Activated B cell treated with CpG ODN at 0.5 μM for 24 hours (primary cell): ENCODE results near the gene VPREB3. TPM values are rescaled to one million over a fixed set of nuclear protein-coding genes. Genes with fewer than 3 reads are reported as not detected.

Source experiments
- ATAC-seq: fragments of 200-7000 bp; cut with Tn5 transposase; one replicate; pipeline ENCODE4 v1.10.0; 2021; ENCODE audit warnings: low read depth, mild to moderate bottlenecking, moderate library complexity
- CTCF ChIA-PET: fragments of 350-600 bp; sonication (Branson Sonifier 250); formaldehyde crosslinking; loops from one replicate; lab custom pipeline; 2021; ENCODE audit warnings: antibody characterized with exemption; lab: Charles Lee
- POLR2A ChIA-PET: fragments of 350-600 bp; sonication (Branson Sonifier 250); formaldehyde crosslinking; loops from one replicate; lab custom pipeline; 2021; ENCODE audit warnings: antibody characterized with exemption; lab: Charles Lee
- DNase-seq: peaks from one replicate; pipeline ENCODE4 v3.0.0; 2022
- H3K27ac Mint-ChIP-seq: one replicate; pipeline ENCODE4 v1.8.0; 2020; ENCODE audit warnings: mixed read lengths
- H3K27me3 Mint-ChIP-seq: one replicate; pipeline ENCODE4 v1.8.0; 2021; ENCODE audit warnings: mixed read lengths
- H3K36me3 Mint-ChIP-seq: one replicate; pipeline ENCODE4 v1.8.0; 2021; ENCODE audit warnings: low read depth, mixed read lengths
- H3K4me1 Mint-ChIP-seq: one replicate; pipeline ENCODE4 v1.8.0; 2021; ENCODE audit warnings: mixed read lengths
- H3K4me3 Mint-ChIP-seq: one replicate; pipeline ENCODE4 v1.8.0; 2020; ENCODE audit warnings: mild to moderate bottlenecking, mixed read lengths
- H3K9me3 Mint-ChIP-seq: one replicate; pipeline ENCODE4 v1.8.0; 2020; ENCODE audit warnings: mixed read lengths
- intact Hi-C: fragments of 100-400 bp; cut with micrococcal nuclease; formaldehyde crosslinking; loops from one replicate; pipeline ENCODE4 v1.15.1; 2024
- total RNA-seq: library from RNA; stranded (reverse); gene quantifications from 2 replicates; pipeline ENCODE4 v1.2.3, GENCODE V29; 2022
- TF ChIP-seq, protein P1 (sequence below): fragments of 200-600 bp; IDR thresholded peaks from one replicate; pipeline ENCODE4 v1.8.0; 2022; ENCODE audit warnings: antibody characterized with exemption, mild to moderate bottlenecking

Gene VPREB3
- total RNA-seq, 1 donor from 2014 or later: 15.9 TPM

DNA sequence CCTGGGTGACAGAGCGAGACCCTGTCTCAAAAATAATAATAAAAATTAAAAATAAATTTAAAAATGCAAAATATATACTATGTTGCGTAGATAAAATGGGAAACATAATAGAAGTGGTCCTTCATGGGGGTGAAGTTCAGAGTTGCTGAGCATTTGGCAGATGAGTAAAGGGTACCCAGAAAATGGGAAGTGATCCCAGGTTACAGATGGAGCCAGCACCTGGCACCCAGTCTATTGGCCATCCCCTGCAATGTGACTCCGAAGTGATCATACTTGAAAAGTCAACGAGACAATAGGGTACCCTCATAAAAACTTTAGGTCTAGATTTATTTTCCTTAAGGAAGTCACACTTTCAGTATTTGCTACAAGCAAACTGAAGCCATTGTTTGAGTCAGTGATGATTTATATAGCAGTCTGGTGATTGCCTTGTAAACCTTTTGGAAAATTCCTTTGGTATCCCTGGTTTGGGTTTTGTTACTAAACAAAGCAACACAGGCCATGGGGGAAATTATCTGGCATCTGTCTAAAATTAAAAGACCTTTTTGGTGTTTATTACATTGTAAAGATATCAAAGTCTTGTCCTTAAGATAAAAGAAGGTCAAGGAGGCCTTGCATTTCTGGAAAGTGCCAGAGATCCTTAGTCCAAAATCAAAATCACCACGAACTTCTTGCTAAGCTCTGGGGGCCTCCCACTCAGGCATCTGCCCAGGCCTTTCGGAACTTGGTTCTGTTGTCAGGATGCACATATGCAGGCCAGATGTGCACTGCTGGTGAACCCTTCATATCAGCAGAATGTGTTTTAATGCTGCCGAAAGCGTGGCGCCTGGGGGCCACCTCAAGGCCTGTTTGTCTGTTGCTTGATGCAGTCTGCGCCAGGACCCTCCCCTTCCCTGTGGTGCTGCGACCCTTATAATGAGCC lies 36.9 kb upstream of the VPREB3 start:
- intact Hi-C loops: no loop called here
- ChIA-PET POLR2A (no interaction called here), CTCF (no interaction called here)
- Mint-ChIP-seq H3K9me3 (no peaks in the 10 kb centered on the region), H3K4me3 (no peak overlapping the region), H3K27ac (no peak overlapping the region), H3K36me3 (peaks cover 60% of the 10 kb centered on the region), H3K4me1 (peaks cover 48% of the 10 kb centered on the region), H3K27me3 (no peaks in the 10 kb centered on the region)
- TF ChIP-seq, protein P1, sequence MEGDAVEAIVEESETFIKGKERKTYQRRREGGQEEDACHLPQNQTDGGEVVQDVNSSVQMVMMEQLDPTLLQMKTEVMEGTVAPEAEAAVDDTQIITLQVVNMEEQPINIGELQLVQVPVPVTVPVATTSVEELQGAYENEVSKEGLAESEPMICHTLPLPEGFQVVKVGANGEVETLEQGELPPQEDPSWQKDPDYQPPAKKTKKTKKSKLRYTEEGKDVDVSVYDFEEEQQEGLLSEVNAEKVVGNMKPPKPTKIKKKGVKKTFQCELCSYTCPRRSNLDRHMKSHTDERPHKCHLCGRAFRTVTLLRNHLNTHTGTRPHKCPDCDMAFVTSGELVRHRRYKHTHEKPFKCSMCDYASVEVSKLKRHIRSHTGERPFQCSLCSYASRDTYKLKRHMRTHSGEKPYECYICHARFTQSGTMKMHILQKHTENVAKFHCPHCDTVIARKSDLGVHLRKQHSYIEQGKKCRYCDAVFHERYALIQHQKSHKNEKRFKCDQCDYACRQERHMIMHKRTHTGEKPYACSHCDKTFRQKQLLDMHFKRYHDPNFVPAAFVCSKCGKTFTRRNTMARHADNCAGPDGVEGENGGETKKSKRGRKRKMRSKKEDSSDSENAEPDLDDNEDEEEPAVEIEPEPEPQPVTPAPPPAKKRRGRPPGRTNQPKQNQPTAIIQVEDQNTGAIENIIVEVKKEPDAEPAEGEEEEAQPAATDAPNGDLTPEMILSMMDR: no peak
- ATAC-seq (no peak), DNase-seq (no peak)

- ATAC-seq (no peak), DNase-seq (no peak)
- no peaks in the 10 kb centered on the region for H3K9me3 Mint-ChIP-seq
- TF ChIP-seq, protein P1: no peak
- peak overlapping the region; percentile 53 for H3K4me3 Mint-ChIP-seq
- CTCF ChIA-PET: interaction anchor here (0.7 kb wide), 1 partner anchor 57 kb away, joined by 3 read pairs; no protein-coding TSS in a partner anchor
- POLR2A ChIA-PET: interaction anchor here (0.6 to 1.0 kb wide), 4 partner anchors 10 to 98 kb away, joined by 3 to 6 read pairs (median 4); no protein-coding TSS in a partner anchor
- peaks cover 48% of the 10 kb centered on the region for H3K4me1 Mint-ChIP-seq
- intact Hi-C loops: loop anchor here (5.0 kb wide), 1 partner anchor 123 kb away; no protein-coding TSS in a partner anchor
- H3K36me3 Mint-ChIP-seq: peaks cover 50% of the 10 kb centered on the region
- H3K27ac Mint-ChIP-seq: no peak overlapping the region
- H3K27me3 Mint-ChIP-seq: no peaks in the 10 kb centered on the region
Observed at GRCh38 chr22:23789638-23790037, 35.4 kb upstream of the VPREB3 start.

- H3K27me3 Mint-ChIP-seq: no peaks in the 10 kb centered on the region
- H3K4me1 Mint-ChIP-seq: peaks cover 53% of the 10 kb centered on the region
- POLR2A ChIA-PET: interaction anchor here (0.6 to 3.2 kb wide), 4 partner anchors 10 to 99 kb away, joined by 3 to 18 read pairs (median 4); partner anchors contain the start of gene SLC2A11
- no peak for DNase-seq
- CTCF ChIA-PET: interaction anchor here (0.7 kb wide), 1 partner anchor 57 kb away, joined by 3 read pairs; no protein-coding TSS in a partner anchor
- H3K36me3 Mint-ChIP-seq: peaks cover 45% of the 10 kb centered on the region
- H3K4me3 Mint-ChIP-seq: peak overlapping the region; percentile 53
- no peak overlapping the region for H3K27ac Mint-ChIP-seq
- TF ChIP-seq, protein P1: no peak
- intact Hi-C loops: loop anchor here (5.0 kb wide), 1 partner anchor 123 kb away; no protein-coding TSS in a partner anchor
- ATAC-seq: no peak
- no peaks in the 10 kb centered on the region for H3K9me3 Mint-ChIP-seq
Observed at GRCh38 chr22:23789121-23789520, 34.9 kb upstream of the VPREB3 start.

- Mint-ChIP-seq H3K27me3 (no peaks in the 10 kb centered on the region), H3K4me1 (peaks cover 51% of the 10 kb centered on the region), H3K27ac (peak overlapping the region; percentile 88), H3K4me3 (peak overlapping the region; percentile 90), H3K36me3 (peaks cover 33% of the 10 kb centered on the region), H3K9me3 (no peaks in the 10 kb centered on the region)
- no peak for DNase-seq
- ChIA-PET CTCF (interaction anchor here (1.2 to 1.4 kb wide), 2 partner anchors 16 to 62 kb away, joined by 4 read pairs; partner anchors contain the start of gene MMP11), POLR2A (interaction anchor here (0.6 to 3.2 kb wide), 9 partner anchors 12 to 70 kb away, joined by 4 to 20 read pairs (median 8); partner anchors contain the start of genes DERL3, MMP11, SLC2A11 and VPREB3)
- intact Hi-C loops: loop anchor here (1.0 to 5.0 kb wide), 4 partner anchors 12 to 124 kb away; partner anchors contain the start of gene DERL3
- ATAC-seq: no peak
- TF ChIP-seq, protein P1: no peak
Observed at GRCh38 chr22:23787910-23788309, 33.7 kb upstream of the VPREB3 start.
